Fibroblast of villous mesenchyme (primary cell): ENCODE results near the gene REEP5. TPM values are rescaled to one million over a fixed set of nuclear protein-coding genes. Genes with fewer than 3 reads are reported as not detected.
"Not testable (repeated sequence)": the region's sequence is repeated elsewhere in the genome, so short reads cannot be mapped to it uniquely, and the experiment has no call there.

Source experiments
- DNase-seq: peaks from one replicate; pipeline ENCODE4 v3.0.0-alpha.2; 2010; ENCODE audit warnings: low read depth
- H3K4me3 ChIP-seq: 2 replicates; pipeline ENCODE4 v1.5.1; 2011; ENCODE audit warnings: low read depth, mild to moderate bottlenecking, low read length
- total RNA-seq: library from RNA; depleted of rRNA; stranded (reverse); fragments of >200 nt; gene quantifications from 2 replicates; pipeline ENCODE4 v1.2.3, GENCODE V29; 2012
- TF ChIP-seq, protein P1 (sequence below): IDR thresholded peaks from 2 replicates; pipeline ENCODE4 v1.5.1; 2012; ENCODE audit warnings: low read depth, mild to moderate bottlenecking, low read length; ENCODE audit not compliant: insufficient read depth

Gene REEP5
- total RNA-seq, 1 donor: 48.8 TPM

GRCh38 chr5:112908854-112909253 lies 13.2 kb downstream of the REEP5 start:
- no peak overlapping the region for H3K4me3 ChIP-seq
- no peak for DNase-seq
- TF ChIP-seq, protein P1, sequence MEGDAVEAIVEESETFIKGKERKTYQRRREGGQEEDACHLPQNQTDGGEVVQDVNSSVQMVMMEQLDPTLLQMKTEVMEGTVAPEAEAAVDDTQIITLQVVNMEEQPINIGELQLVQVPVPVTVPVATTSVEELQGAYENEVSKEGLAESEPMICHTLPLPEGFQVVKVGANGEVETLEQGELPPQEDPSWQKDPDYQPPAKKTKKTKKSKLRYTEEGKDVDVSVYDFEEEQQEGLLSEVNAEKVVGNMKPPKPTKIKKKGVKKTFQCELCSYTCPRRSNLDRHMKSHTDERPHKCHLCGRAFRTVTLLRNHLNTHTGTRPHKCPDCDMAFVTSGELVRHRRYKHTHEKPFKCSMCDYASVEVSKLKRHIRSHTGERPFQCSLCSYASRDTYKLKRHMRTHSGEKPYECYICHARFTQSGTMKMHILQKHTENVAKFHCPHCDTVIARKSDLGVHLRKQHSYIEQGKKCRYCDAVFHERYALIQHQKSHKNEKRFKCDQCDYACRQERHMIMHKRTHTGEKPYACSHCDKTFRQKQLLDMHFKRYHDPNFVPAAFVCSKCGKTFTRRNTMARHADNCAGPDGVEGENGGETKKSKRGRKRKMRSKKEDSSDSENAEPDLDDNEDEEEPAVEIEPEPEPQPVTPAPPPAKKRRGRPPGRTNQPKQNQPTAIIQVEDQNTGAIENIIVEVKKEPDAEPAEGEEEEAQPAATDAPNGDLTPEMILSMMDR: no peak

GRCh38 chr5:112907166-112907631 lies 14.8 kb downstream of the REEP5 start:
- H3K4me3 ChIP-seq: no peak overlapping the region
- DNase-seq: no peak
- TF ChIP-seq, protein P1: no peak

DNA sequence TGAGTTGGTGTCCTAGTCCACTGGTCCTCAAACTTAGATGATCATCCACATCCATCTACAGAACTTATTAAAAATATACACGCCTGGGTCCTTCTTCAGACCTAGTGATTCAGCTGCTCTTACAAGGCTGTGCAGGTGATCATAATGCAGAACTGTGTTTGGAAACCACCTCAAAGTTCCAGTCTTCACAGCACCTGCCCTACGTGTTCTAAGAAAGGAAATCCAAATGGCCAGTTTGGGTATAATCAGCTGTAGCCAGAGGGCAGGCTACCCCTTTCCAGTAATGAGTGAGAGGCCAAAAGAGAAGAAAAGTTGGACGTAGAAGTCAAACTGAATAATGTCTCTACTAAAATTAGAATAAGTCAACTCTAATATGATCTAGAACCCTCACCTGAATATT lies 15.4 kb downstream of the REEP5 start:
- TF ChIP-seq, protein P1: no peak
- no peak overlapping the region for H3K4me3 ChIP-seq
- no peak for DNase-seq

GRCh38 chr5:112904996-112905395 lies 17.0 kb downstream of the REEP5 start:
- not testable (repeated sequence) for H3K4me3 ChIP-seq, DNase-seq

- DNase-seq: no peak
- no peak overlapping the region for H3K4me3 ChIP-seq
- TF ChIP-seq, protein P1: no peak
These were observed 19.5 kb downstream of the REEP5 start for GRCh38 chr5:112902561-112902960.

DNA sequence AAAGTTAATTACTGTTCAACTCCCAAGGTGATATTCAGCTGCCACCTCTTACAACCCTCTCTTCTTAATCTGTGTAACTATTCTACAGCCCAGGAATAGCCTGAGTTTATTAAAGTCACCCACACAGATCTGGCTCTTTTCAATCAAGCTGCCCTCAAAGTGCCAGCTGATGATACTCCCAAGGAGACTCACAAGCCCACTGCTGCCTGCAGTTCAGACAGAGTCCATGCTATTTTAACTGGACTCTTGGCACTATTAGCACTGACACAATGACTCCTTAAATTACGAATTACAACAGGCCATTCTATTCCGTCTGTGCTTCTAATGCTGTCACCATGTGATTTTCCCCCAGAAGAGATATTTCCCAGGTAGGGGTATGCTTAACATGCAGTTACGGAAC lies 26.3 kb downstream of the REEP5 start:
- TF ChIP-seq, protein P1: no peak
- no peak overlapping the region for H3K4me3 ChIP-seq
- DNase-seq: no peak

GRCh38 chr5:112892776-112893175 lies 29.3 kb downstream of the REEP5 start:
- TF ChIP-seq, protein P1: no peak
- DNase-seq: no peak
- H3K4me3 ChIP-seq: no peak overlapping the region

DNA sequence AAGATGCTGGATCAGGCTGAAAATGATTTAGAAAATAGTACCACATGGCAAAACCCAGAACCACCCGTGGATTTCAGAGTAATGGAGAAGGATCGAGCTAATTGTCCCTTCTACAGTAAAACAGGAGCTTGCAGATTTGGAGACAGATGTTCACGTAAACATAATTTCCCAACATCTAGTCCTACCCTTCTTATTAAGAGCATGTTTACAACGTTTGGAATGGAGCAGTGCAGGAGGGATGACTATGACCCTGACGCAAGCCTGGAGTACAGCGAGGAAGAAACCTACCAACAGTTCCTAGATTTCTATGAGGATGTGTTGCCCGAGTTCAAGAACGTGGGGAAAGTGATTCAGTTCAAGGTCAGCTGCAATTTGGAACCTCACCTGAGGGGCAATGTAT lies 30.0 kb downstream of the REEP5 start:
- H3K4me3 ChIP-seq, DNase-seq: not testable (repeated sequence)
